Heart left ventricle (tissue), 13 donors: ENCODE results near the gene GPR119.

ENCODE experiments used
- CTCF ChIP-seq, 12 donors: fragments of 200-600 bp; sonication (generic) in 4 of 12; IDR thresholded peaks; one replicate each; pipeline versions ENCODE4 v1.5.0 to v1.8.0; 2018 to 2022; ENCODE audit warnings: antibody characterized with exemption in 12 of 12, mild to moderate bottlenecking in 5 of 12
- POLR2A ChIP-seq, 2 donors: fragments of 450-650 bp; IDR thresholded peaks; one replicate each; pipeline ENCODE4 v1.6.1; 2017; ENCODE audit warnings: antibody characterized with exemption in 2 of 2, mild to moderate bottlenecking in 2 of 2, moderate library complexity in 2 of 2
- donor health status: ischemic (EF 13 %, LVEDD 7.1; RV severe dilation, severe dysfunction).
- donor health status: DM: no; HTN: yes; CAD: no.
- donor health status: DM: no; HTN: no; CAD: no.
- donor health status: ischemic (EF 25% LVEDD 6.9; RV normal size, moderate dysfunction).
- donor health status: ischemic (EF 25% LVEDD 5.7; RV mildly dilated, moderate dysfunction).
- donor health status: ischemic (EF 35%, LVEDD 5.7; RV mildly dilated, moderate dysfunction).
- donor health status: nonischemic (EF 11% LVEDD 7.7; RV severe dilation, severe dysfunction).
- donor health status: DM: yes; HTN: yes; CAD: no.
- donor health status: PGD.
- donor health status: ischemic (EF 29% LVEDD 5.4; RV normal size, mild dysfunction).
- donor health status: nonischemic (EF 23%, LVEDD 6.1; RV moderate dilation, normal function).

DNA sequence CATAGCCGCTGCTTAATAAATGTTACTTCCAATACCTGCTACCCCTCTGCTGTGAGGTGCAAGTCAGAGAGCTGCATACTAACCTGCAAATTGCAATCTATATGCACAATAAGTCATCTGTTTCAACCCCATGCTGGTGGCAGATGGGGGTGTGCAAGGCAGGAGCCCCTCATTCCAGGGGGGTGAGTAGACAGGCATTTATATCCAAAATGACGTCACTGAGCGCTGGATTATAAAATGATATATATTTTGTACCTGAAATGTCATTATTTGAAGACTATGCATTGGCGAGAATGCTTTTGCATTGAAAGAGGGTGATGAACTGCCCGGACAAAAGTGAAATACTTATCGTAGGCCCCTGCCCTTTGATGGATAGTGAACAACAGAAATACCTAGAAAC lies 41.1 kb upstream of the GPR119 start:
- TF ChIP-seq CTCF (IDR thresholded peaks at IDR 0.05) (no peak), POLR2A (IDR thresholded peaks at IDR 0.05) (no peak)
